Brain microvascular endothelial cell (primary cell): Measurements from ENCODE around the gene PHOX2A.

ENCODE experiments used
- DNase-seq: peaks from one replicate; pipeline ENCODE4 v3.0.0-alpha.2; 2020
- H3K27ac ChIP-seq: fragments of 250-450 bp; sonication (Bioruptor Pico); 2 replicates; pipeline ENCODE4 v1.5.1; 2020; ENCODE audit warnings: mild to moderate bottlenecking, moderate library complexity
- H3K27me3 ChIP-seq: fragments of 250-450 bp; sonication (Bioruptor Pico); replicated peaks from 2 replicates; pipeline ENCODE4 v1.5.1; 2020; ENCODE audit warnings: mild to moderate bottlenecking
- H3K36me3 ChIP-seq: fragments of 250-450 bp; sonication (Bioruptor Pico); replicated peaks from 2 replicates; pipeline ENCODE4 v1.5.1; 2020; ENCODE audit warnings: mild to moderate bottlenecking
- H3K4me3 ChIP-seq: 2 replicates; pipeline ENCODE4 v1.5.1; 2011; ENCODE audit warnings: low read depth, mild to moderate bottlenecking, control low read depth, low read length, moderate library complexity
- in situ Hi-C: cut with HindIII; loops from 2 replicates; pipeline ENCODE4 v1.10.0; 2017; ENCODE audit warnings: low sequenced_read_pairs, low pct_ligation_motif_present
- TF ChIP-seq, protein P1 (sequence below): IDR thresholded peaks from 2 replicates; pipeline ENCODE4 v1.5.1; 2011; ENCODE audit warnings: low read depth, mild to moderate bottlenecking, moderate library complexity, low read length, control low read depth, inconsistent platforms; ENCODE audit errors: missing control alignments

PHOX2A gene

DNA sequence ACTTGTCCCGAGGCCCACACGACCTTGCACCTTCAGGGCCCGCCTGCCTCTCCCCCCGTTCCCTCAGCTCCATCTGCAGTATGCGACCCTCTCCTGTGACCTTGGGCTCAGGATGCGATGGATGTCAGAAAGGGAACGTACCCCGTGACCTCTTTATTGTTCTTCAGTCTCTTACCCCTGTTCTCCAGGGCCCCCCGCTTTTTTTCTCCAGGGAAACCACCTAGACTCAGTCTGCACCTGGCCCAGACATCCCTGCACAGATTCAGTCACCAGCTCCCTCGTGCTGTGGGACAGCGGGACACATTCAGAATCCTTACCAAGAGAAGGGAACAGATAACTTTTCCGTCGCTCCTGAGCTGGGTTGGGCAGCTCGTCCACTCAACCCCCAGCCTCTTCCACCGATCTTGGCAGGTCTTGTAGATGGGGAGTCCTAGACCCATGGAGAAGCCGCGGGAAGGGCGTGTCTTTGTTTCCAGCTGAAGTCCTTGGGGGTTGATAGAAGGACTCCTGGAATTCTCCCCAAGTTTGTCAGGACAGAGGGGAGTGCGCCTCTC lies 1.4 kb upstream of the PHOX2A start:
- in situ Hi-C loops = no loop called here
- TF ChIP-seq, protein P1, sequence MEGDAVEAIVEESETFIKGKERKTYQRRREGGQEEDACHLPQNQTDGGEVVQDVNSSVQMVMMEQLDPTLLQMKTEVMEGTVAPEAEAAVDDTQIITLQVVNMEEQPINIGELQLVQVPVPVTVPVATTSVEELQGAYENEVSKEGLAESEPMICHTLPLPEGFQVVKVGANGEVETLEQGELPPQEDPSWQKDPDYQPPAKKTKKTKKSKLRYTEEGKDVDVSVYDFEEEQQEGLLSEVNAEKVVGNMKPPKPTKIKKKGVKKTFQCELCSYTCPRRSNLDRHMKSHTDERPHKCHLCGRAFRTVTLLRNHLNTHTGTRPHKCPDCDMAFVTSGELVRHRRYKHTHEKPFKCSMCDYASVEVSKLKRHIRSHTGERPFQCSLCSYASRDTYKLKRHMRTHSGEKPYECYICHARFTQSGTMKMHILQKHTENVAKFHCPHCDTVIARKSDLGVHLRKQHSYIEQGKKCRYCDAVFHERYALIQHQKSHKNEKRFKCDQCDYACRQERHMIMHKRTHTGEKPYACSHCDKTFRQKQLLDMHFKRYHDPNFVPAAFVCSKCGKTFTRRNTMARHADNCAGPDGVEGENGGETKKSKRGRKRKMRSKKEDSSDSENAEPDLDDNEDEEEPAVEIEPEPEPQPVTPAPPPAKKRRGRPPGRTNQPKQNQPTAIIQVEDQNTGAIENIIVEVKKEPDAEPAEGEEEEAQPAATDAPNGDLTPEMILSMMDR = no peak
- Histone ChIP-seq H3K27me3 (peaks cover 63% of the 10 kb centered on the region), H3K36me3 (no peaks in the 10 kb centered on the region), H3K4me3 (no peak overlapping the region), H3K27ac (no peak overlapping the region)
- DNase-seq = no peak

DNA sequence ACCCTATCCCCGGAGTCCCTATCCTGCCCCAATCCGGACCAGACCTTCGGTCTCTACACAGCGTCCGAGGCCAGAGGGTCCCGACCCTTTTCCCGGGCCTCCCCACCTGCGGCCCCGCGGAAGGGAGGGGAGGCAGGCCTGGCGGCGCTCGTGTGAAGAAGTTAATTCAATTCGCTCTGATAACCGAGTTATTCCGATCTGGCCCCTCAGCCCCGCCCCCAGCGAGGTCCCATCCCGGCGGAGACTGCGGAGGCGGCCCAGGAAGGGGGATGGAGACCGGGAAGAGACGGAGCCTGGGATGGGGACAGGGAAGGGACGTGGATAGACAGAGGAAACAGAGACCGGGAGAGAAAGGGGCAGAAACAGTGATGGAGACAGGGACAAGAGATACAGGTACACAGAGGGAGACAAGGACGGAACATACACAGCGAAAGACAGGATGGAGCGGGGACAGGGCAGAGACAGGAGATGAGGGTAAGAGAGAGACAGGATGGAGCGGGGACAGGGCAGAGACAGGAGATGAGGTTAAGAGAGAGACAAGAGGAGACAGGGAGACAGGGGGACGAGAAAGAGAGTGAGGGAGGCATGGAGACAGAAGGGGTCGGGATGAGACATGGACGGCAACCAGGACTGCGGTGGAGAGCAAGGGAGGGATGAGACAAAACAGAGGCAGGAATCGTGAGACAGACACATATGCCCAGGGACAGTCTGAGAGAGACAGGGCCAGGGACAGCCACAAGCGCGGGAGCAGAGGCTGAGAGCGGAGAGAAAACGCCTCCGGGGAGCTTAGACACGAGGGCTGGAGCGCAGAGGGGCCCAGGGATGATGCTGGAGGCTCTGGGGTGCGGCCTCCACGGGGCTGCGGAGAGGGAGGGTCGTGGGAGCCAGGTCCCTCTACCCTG lies 636 bp upstream of the PHOX2A start:
- Histone ChIP-seq H3K36me3 (no peaks in the 10 kb centered on the region), H3K27ac (no peak overlapping the region), H3K4me3 (peak overlapping the region; percentile 15), H3K27me3 (peaks cover 63% of the 10 kb centered on the region)
- in situ Hi-C loops = no loop called here
- TF ChIP-seq, protein P1 = no peak
- no peak for DNase-seq

DNA sequence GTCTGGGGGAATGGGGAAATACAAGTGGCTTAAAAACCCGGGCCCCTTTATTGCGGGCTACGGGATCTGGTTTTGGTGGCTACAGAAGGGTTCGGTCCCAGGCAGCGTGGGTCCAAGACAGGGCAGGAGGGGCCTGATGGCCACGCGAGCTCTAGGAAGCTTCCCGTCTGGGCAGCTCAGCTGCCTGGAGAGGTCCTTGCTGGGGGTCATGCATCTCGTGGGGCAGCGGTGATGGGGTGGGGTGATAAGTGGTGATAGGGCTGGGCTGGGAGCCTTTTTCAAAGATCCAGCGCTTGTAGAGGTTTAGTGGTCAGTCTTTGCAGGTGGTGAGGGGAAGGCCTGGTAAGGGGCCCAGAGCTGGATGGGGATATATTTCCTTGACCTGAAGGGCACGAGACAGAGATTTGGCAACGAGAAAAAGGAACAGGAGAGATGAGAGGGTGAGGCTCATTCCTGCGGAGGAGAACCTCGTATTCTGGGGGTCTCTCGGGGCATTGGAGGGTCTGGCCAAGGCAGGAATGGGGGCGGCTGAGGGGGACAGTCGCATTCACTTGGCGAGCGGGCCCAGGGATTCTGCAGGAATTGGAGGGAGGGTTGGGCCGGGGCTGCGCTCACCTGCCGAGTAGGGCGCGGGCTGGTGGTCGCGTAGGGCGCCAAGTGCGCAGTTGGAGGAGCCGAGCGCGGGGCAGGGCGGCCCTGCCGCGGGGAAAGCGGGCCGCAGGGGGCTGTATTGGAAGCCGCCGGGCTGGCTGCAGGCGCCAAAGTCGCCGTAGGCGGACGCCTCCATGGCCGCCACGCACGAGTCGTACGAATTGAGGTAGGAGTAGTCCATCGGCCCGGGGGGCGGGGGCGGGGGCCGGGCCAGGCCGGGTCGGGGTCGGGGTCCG lies 560 bp downstream of the PHOX2A start:
- Histone ChIP-seq H3K27ac (no peak overlapping the region), H3K4me3 (no peak overlapping the region), H3K36me3 (peaks cover 2% of the 10 kb centered on the region), H3K27me3 (peaks cover 63% of the 10 kb centered on the region)
- in situ Hi-C loops = no loop called here
- DNase-seq = no peak
- TF ChIP-seq, protein P1 = no peak

DNA sequence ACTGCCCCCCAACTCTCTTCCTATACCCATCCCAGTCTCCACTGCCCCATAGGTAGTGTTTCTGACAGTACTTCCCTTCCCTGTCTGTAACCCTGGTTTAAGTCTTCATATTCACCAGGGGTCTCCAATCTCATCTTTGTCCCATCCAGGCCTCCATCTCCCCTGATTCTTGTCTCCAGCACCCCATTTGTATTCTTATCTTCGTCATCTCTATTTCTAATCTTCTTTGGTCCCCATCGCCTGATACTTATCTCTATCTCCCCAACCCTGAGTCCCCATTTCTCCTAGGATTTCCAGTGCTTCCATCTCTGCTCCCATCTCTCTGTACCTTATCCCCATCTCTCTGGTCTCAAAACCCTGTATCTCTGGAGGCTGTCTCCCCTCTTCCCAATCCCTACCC lies 1.8 kb downstream of the PHOX2A start:
- no peak overlapping the region for H3K27ac ChIP-seq
- peaks cover 12% of the 10 kb centered on the region for H3K36me3 ChIP-seq
- in situ Hi-C loops = no loop called here
- no peak for DNase-seq
- H3K27me3 ChIP-seq = peaks cover 60% of the 10 kb centered on the region
- TF ChIP-seq, protein P1 = no peak
- H3K4me3 ChIP-seq = no peak overlapping the region

DNA sequence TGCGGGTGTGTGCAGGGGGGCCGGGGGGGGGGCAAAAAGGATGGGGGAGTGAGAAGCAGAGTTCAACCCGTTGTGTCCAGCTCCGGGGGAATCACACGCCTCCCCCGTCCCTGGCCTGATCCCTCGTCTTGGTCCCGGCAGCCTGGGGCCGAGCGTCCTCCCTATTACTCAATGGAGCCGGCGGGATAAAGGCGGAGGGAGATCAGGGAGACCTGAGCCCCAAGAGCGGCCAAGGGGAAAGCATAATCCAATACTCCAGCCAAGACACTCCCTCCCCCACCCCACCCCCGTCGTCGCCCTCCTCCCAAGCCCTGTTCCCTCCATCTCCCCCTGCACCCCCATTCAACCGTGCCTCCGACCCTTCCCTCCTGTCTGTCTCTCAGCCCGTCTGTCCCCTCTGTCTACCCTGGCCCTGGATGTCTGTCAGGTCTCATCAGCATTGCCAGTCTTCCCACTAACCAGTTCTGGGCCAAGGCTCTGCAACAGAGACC lies 2.6 kb downstream of the PHOX2A start:
- Histone ChIP-seq H3K27ac (no peak overlapping the region), H3K4me3 (no peak overlapping the region), H3K36me3 (peaks cover 20% of the 10 kb centered on the region), H3K27me3 (peaks cover 52% of the 10 kb centered on the region)
- no peak for DNase-seq
- TF ChIP-seq, protein P1 = no peak
- in situ Hi-C loops = no loop called here
